GM12878 (cell line): ENCODE measurements around the gene PPIA.

Experiments used
- POLR2A ChIP-seq: IDR thresholded peaks from 2 replicates; pipeline ENCODE4 v1.6.1; 2011; ENCODE audit warnings: low read depth, mild to moderate bottlenecking, low read length
- POLR2AphosphoS5 ChIP-seq: IDR thresholded peaks from 2 replicates; pipeline ENCODE4 v1.6.1; 2011; ENCODE audit warnings: mild to moderate bottlenecking, low read length, inconsistent platforms
- TF ChIP-seq, protein P1 (sequence below): fragments of 450-650 bp; IDR thresholded peaks from 2 replicates; pipeline ENCODE4 v1.6.1; 2016; ENCODE audit warnings: mild to moderate bottlenecking, moderate library complexity, borderline replicate concordance
- TF ChIP-seq, protein P2 (sequence below): IDR thresholded peaks from 2 replicates; pipeline ENCODE4 v1.6.1; 2012; ENCODE audit warnings: low read depth, low read length, improper control_type of control experiment
- TF ChIP-seq, protein P3 (sequence below), 3 experiments: IDR thresholded peaks in 2 of 3; conservative IDR thresholded peaks in 1 of 3; 2 replicates each; pipeline ENCODE4 v1.5.1; 2011; ENCODE audit warnings: low read depth in 3 of 3, low read length in 3 of 3, mild to moderate bottlenecking in 3 of 3, control low read depth in 2 of 3, moderate library complexity in 2 of 3, inconsistent platforms in 1 of 3, mixed read lengths in 1 of 3; ENCODE audit not compliant: control insufficient read depth in 2 of 3, insufficient read depth in 1 of 3; ENCODE audit errors: extremely low read depth in 1 of 3

DNA sequence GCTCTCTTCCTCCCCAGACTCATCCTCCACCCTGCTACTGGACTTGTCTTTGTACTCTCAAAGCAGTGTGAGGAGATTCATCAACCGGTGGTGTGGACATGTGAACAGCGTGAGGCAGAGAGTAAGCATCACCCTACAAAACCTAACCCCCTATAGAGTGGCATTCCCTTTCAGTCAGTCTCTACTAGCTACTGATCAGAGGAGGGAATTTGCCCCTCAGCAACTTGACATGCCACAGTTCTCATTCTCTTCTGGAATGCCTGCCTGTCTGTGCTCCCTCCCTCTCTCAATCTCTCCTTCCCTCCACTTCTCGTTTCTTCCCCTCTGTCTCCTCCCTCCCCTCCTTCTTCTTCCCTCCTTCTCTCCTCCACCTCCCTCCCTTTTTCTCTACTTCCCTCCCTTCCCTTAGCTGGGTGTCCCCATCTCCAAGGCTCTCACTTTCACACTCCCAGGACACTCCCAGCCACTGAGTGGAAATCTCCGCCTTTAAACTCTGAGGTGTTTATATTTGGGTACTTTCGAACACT, 26.8 kb downstream of the PPIA start:
- TF ChIP-seq, protein P1, sequence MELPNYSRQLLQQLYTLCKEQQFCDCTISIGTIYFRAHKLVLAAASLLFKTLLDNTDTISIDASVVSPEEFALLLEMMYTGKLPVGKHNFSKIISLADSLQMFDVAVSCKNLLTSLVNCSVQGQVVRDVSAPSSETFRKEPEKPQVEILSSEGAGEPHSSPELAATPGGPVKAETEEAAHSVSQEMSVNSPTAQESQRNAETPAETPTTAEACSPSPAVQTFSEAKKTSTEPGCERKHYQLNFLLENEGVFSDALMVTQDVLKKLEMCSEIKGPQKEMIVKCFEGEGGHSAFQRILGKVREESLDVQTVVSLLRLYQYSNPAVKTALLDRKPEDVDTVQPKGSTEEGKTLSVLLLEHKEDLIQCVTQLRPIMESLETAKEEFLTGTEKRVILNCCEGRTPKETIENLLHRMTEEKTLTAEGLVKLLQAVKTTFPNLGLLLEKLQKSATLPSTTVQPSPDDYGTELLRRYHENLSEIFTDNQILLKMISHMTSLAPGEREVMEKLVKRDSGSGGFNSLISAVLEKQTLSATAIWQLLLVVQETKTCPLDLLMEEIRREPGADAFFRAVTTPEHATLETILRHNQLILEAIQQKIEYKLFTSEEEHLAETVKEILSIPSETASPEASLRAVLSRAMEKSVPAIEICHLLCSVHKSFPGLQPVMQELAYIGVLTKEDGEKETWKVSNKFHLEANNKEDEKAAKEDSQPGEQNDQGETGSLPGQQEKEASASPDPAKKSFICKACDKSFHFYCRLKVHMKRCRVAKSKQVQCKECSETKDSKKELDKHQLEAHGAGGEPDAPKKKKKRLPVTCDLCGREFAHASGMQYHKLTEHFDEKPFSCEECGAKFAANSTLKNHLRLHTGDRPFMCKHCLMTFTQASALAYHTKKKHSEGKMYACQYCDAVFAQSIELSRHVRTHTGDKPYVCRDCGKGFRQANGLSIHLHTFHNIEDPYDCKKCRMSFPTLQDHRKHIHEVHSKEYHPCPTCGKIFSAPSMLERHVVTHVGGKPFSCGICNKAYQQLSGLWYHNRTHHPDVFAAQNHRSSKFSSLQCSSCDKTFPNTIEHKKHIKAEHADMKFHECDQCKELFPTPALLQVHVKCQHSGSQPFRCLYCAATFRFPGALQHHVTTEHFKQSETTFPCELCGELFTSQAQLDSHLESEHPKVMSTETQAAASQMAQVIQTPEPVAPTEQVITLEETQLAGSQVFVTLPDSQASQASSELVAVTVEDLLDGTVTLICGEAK, result no peak
- TF ChIP-seq, protein P2, sequence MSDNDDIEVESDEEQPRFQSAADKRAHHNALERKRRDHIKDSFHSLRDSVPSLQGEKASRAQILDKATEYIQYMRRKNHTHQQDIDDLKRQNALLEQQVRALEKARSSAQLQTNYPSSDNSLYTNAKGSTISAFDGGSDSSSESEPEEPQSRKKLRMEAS, result no peak
- TF ChIP-seq, protein P3, sequence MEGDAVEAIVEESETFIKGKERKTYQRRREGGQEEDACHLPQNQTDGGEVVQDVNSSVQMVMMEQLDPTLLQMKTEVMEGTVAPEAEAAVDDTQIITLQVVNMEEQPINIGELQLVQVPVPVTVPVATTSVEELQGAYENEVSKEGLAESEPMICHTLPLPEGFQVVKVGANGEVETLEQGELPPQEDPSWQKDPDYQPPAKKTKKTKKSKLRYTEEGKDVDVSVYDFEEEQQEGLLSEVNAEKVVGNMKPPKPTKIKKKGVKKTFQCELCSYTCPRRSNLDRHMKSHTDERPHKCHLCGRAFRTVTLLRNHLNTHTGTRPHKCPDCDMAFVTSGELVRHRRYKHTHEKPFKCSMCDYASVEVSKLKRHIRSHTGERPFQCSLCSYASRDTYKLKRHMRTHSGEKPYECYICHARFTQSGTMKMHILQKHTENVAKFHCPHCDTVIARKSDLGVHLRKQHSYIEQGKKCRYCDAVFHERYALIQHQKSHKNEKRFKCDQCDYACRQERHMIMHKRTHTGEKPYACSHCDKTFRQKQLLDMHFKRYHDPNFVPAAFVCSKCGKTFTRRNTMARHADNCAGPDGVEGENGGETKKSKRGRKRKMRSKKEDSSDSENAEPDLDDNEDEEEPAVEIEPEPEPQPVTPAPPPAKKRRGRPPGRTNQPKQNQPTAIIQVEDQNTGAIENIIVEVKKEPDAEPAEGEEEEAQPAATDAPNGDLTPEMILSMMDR (IDR thresholded peaks at IDR 0.05 in 2 of 3, conservative IDR thresholded peaks at IDR 0.05 in 1 of 3; ENCODE audit: control insufficient read depth in 2 of 3, extremely low read depth in 1 of 3, insufficient read depth in 1 of 3, low read depth in 3 of 3, low read length in 3 of 3), result no peak
- no peak for TF ChIP-seq POLR2AphosphoS5
- no peak for TF ChIP-seq POLR2A
